Activated naive CD8-positive, alpha-beta T cell treated with anti-CD3 and anti-CD28 coated beads, Interleukin-2, amount 10 ng/mL, durations not matched to agents 7 days and 5 days (primary cell): ENCODE results near the gene RASD1. TPM values are rescaled to one million over a fixed set of nuclear protein-coding genes. Genes with fewer than 3 reads are reported as not detected.

Experiments used
- ATAC-seq: fragments of 150-1000 bp; cut with Tn5 transposase; one replicate; pipeline ENCODE4 v1.10.0; 2021; ENCODE audit warnings: low read depth, moderate library complexity
- POLR2A ChIA-PET: fragments of 350-600 bp; sonication (Branson Sonifier 250); formaldehyde crosslinking; loops from one replicate; lab custom pipeline; 2021; ENCODE audit warnings: antibody characterized with exemption; lab: Charles Lee
- DNase-seq: peaks from one replicate; pipeline ENCODE4 v3.0.0; 2021
- H3K27ac Mint-ChIP-seq: one replicate; pipeline ENCODE4 v1.8.0; 2022; ENCODE audit warnings: mild to moderate bottlenecking, mixed read lengths
- H3K27me3 Mint-ChIP-seq: one replicate; pipeline ENCODE4 v1.8.0; 2022; ENCODE audit warnings: mild to moderate bottlenecking, moderate library complexity, mixed read lengths
- H3K36me3 Mint-ChIP-seq: one replicate; pipeline ENCODE4 v1.8.0; 2021; ENCODE audit warnings: mild to moderate bottlenecking, mixed read lengths
- H3K4me1 Mint-ChIP-seq: one replicate; pipeline ENCODE4 v1.8.0; 2021; ENCODE audit warnings: mixed read lengths
- H3K4me3 Mint-ChIP-seq: one replicate; pipeline ENCODE4 v1.8.0; 2022; ENCODE audit warnings: mild to moderate bottlenecking, moderate library complexity, mixed read lengths
- H3K9me3 Mint-ChIP-seq: one replicate; pipeline ENCODE4 v1.8.0; 2021; ENCODE audit warnings: mixed read lengths
- total RNA-seq, 2 experiments: library from RNA; stranded (reverse); gene quantifications; one replicate each; pipeline ENCODE4 v1.2.3, GENCODE V29; 2021

Gene RASD1
- total RNA-seq, 2 experiments from 2014 or later = 1.3 to 2.3 TPM

DNA sequence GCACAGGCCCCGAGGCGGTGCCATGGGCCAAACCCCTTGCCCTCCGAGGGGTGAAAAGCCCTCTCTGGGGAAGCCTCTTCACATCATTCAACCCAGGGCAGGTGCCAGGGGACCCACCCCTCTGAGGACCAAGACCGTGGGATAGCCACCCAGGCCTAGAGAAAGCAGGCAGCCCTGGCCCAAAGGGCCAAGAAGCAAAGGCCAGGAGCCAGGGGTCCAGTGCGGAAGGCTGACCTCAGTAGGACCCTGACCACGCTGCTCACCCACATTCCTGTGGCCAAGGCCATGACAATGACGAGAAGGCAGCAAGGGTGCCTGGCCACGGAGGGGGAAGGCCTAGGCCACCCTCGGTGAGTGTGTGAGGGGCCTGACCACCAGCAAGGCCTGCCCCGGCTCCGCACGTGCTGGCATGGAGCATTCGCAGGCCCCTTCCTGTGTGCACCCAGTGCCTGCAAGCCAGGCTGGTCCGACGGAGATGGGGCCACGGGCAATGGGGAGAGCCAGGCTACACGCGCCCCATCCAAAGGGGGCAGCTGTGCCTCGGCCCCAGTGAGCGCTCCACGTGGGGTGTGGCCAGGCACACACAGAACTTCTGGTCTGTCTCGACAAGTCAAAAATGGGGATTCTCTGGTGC lies 24.5 kb upstream of the RASD1 start:
- Mint-ChIP-seq H3K9me3 (no peaks in the 10 kb centered on the region), H3K4me1 (no peaks in the 10 kb centered on the region), H3K27me3 (no peaks in the 10 kb centered on the region), H3K36me3 (no peaks in the 10 kb centered on the region), H3K27ac (no peak overlapping the region), H3K4me3 (no peak overlapping the region)
- ATAC-seq (no peak), DNase-seq (no peak)
- POLR2A ChIA-PET = no interaction called here

DNA sequence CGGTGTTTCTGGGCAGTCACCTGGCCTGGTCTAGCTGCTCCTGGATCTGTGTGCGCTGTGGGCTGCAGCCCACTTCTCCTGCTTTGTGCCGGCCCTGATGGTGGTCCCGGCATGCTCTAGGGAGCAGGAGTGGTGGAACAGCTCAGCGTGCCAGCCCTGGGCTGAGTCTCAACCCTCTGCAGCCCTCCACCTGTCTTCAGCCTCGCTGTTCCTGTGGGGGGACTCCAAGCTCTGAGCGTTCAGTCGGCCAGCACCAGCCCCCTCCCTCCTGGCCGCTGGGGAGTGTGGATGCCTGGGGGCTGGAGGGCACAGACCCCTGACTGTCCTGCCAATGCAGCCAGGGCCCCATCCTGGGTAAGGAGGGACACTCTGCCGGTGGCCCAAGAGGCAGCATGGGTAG lies 23.7 kb upstream of the RASD1 start:
- no peak overlapping the region for H3K4me3 Mint-ChIP-seq
- H3K4me1 Mint-ChIP-seq = no peaks in the 10 kb centered on the region
- POLR2A ChIA-PET = no interaction called here
- H3K27me3 Mint-ChIP-seq = no peaks in the 10 kb centered on the region
- no peaks in the 10 kb centered on the region for H3K36me3 Mint-ChIP-seq
- no peak overlapping the region for H3K27ac Mint-ChIP-seq
- DNase-seq = no peak
- ATAC-seq = no peak
- H3K9me3 Mint-ChIP-seq = no peaks in the 10 kb centered on the region

DNA sequence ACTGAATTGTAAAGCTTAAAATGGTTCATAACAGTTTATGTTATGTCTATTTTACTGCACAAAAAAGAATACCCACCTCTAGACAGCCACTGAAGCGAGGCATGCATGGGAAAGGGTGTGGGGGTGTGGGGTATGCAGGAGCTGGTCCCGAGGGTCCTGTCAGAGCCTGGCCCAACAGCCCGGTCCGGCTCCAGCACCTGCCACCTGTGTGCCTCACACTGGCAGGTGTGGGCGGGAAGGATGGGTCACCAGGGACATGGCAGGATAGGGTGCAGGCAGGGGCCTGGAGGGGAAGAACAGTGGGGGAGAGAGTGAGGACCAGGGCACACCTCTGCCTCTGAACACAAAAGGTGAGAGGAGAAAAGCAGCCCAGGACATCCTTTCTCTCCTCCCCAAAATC lies 22.8 kb upstream of the RASD1 start:
- Mint-ChIP-seq H3K4me1 (no peaks in the 10 kb centered on the region), H3K4me3 (no peak overlapping the region), H3K36me3 (no peaks in the 10 kb centered on the region), H3K9me3 (no peaks in the 10 kb centered on the region), H3K27ac (no peak overlapping the region), H3K27me3 (no peaks in the 10 kb centered on the region)
- no peak for DNase-seq
- no peak for ATAC-seq
- POLR2A ChIA-PET = no interaction called here

DNA sequence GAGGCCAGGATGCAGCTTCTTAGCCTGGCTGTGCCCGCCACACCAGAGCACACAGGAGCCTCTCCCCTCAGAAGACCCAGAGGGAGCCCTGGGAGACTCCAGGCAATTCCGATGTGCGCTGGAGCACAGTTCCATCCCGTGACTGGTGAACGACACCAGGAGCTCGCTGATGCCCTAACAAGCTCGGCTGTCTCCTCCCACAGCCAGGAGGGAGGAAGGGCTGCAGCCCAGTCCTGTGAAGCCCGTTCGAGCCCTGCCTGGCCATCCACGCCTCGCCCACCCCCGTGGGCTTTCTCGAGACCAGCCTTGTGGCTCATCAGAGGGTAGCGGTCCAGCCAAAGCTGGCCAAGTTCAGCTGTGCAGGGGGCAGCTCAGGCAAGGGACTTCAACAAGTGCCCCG lies 21.8 kb upstream of the RASD1 start:
- no peaks in the 10 kb centered on the region for H3K9me3 Mint-ChIP-seq

DNA sequence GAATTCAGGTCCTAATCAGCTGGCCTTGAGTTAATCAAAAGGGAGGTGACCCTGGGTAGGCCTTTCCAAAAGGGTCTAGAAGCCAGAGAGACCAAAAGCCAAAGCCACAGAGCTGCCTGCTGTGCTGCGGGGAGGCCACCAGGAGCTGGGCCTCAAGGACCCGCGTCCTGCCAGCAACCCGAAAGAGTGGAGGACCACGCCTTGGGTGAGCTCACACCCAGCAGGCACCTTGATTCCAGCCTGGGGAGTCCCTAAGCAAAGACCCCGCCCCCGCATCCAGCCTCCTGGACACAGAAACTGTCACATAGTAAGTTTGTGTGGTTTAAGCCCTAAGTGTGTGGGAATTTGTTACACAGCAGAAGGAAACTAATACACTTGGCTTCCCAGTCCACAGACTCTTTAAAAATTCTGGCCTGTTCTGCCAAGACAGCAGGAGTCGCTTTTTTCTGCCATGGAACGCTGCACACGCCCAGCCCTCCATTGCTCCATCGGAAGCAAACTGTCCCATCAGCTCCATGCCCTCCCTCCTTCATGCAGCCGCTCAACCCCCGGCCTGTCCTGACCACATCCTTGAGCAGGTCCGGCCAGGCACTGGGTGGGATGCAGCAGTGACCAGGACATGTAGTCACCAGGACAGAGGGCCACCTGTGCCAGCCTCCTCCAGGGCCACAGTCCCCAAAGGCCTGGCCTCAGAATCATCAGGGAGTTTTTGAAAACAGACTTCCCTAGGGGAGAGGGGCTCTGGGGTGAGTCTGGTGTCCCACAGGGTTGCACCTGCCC lies 20.9 kb upstream of the RASD1 start:
- H3K27ac Mint-ChIP-seq = no peak overlapping the region
- H3K36me3 Mint-ChIP-seq = no peaks in the 10 kb centered on the region
- no peak for ATAC-seq
- H3K4me1 Mint-ChIP-seq = no peaks in the 10 kb centered on the region
- no peak for DNase-seq
- no peak overlapping the region for H3K4me3 Mint-ChIP-seq
- no peaks in the 10 kb centered on the region for H3K27me3 Mint-ChIP-seq
- POLR2A ChIA-PET = no interaction called here
- no peaks in the 10 kb centered on the region for H3K9me3 Mint-ChIP-seq

More for the DNA sequence above, 21.8 kb upstream of the RASD1 start:
- DNase-seq (no peak), ATAC-seq (no peak)
- Mint-ChIP-seq H3K27me3 (no peaks in the 10 kb centered on the region), H3K36me3 (no peaks in the 10 kb centered on the region), H3K4me3 (no peak overlapping the region), H3K27ac (no peak overlapping the region), H3K4me1 (no peaks in the 10 kb centered on the region)
- POLR2A ChIA-PET = no interaction called here

DNA sequence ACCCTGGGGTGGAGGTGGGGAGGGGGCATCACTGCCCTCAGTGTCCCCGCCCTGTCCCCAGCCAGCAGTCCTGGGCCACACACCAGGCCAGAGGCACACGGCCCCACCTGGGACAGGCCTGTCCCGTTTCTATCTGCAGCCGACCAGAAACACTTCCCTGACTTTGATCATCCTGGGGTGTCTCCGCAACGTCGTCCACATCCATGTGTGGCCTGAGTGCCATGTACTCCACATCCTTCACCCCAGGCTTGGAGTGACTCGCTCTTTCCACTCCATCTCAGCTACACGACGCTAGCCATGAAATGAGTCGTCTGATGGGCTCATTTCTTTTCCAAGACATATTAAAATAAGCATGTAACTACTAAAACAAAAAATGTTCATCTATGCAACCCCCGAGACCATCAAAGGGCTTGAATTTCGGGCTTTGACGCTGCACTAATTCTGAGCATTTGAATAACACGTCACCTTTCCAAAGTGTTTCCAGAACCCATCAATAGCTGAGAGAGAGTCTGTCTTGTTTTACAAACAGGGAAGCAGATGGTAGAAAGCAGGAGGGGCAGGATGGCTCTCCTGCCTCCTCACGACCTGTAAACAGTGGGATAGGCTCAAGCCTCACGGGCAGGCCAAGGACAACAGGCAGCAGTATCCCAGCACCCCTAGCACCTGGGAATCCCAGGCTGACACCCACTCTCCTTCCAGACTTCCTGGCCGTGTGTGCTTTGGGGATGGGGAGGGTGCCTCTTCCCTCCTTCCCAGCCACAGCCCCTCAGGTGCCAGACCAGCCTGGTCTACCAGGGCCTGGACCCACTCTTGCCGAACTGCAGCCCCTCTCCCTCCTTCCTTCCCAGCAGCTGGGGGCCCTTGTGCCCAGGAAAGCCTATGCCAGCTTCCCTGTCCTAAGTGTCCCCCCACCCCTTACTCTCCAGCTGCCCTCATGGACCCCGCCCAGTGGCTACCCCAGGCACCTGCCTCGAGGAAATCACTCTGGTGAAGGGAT lies 20.0 kb upstream of the RASD1 start:
- no peak for ATAC-seq

DNA sequence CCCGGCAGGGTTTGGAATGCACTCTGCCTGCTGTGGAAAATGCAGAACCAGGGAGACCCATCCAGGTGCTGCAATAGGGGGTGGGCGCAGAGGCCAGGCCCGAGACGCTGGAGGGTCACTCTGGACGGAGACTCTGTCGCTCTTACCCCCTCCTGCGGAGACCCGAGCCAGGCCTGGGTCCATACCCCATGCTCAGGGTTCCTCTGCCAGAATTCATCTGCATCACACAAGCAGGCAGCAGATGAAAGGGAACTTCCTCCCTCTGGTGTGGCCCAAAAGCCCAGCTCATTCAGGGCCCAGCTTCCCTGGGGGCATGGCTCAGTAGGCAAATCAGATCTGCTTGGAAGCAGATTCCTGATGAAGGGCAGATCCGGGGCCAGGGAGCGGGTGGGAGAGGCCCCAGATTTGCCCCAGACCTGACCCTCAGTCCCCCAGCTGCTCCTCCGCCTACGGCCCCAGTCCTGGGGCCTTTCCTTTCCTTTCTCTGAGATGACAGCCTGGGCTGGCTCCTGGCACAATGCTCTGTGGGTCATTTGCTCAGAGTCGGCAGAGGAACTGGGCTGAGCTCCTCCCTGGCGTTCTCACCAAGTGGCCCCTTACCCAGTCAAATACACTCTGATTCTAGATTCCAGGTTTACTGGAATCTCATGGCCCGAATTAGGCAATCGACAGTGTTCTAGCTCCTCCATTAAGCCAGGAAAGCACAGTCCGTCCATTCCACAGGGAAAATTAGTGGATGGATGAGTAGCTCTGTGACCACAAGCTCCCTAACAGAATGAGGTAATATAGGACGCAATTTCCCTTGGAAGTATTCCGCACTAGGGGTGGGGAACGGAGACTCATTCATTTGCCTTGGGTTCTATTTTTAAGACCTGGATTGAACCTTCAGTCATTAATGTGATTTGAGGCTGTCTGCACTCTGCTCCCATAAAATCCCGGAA lies 19.1 kb upstream of the RASD1 start:
- Mint-ChIP-seq H3K4me3 (no peak overlapping the region), H3K36me3 (no peaks in the 10 kb centered on the region), H3K27me3 (no peaks in the 10 kb centered on the region), H3K4me1 (peaks cover 4% of the 10 kb centered on the region), H3K27ac (no peak overlapping the region), H3K9me3 (no peaks in the 10 kb centered on the region)
- DNase-seq (no peak), ATAC-seq (no peak)
- POLR2A ChIA-PET = no interaction called here

More for the DNA sequence above, 20.0 kb upstream of the RASD1 start:
- DNase-seq = no peak
- no peaks in the 10 kb centered on the region for H3K27me3 Mint-ChIP-seq
- POLR2A ChIA-PET = no interaction called here
- H3K9me3 Mint-ChIP-seq = no peaks in the 10 kb centered on the region
- no peak overlapping the region for H3K4me3 Mint-ChIP-seq
- H3K4me1 Mint-ChIP-seq = no peaks in the 10 kb centered on the region
- no peak overlapping the region for H3K27ac Mint-ChIP-seq
- no peaks in the 10 kb centered on the region for H3K36me3 Mint-ChIP-seq

DNA sequence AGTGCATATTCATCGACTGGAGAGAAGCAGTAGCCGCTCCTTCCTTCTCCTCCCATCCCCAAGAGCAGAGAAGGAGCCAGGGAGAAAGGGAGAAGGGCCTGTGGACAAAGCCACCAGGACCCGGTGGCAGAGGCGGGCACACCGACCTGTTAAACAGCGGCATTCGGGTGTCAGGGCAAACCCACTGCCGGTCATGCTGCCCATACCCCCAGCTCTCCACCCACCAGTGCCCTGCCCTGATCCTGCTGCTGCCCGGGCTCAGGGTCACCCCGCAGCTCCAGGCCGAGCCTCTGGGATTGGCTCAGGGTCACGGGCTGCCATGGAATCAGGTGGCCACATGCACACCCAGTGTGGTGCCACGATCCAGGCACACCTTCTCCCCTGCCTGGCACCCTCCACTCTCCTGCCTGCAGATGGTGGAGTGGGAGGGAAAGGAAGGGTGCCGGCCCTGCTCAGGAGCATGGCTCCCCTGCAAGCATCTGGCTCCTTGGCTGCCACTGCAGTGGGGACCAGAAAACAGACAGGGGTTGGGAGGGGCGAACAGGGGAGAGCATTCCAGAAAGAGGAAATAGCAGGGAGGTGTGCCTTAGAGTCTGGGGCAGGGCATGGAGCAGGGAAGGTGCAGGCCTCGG lies 18.3 kb upstream of the RASD1 start:
- DNase-seq (no peak), ATAC-seq (no peak)
- Mint-ChIP-seq H3K27me3 (no peaks in the 10 kb centered on the region), H3K9me3 (no peaks in the 10 kb centered on the region), H3K4me3 (no peak overlapping the region), H3K4me1 (peaks cover 4% of the 10 kb centered on the region), H3K27ac (no peak overlapping the region), H3K36me3 (no peaks in the 10 kb centered on the region)
- POLR2A ChIA-PET = no interaction called here

DNA sequence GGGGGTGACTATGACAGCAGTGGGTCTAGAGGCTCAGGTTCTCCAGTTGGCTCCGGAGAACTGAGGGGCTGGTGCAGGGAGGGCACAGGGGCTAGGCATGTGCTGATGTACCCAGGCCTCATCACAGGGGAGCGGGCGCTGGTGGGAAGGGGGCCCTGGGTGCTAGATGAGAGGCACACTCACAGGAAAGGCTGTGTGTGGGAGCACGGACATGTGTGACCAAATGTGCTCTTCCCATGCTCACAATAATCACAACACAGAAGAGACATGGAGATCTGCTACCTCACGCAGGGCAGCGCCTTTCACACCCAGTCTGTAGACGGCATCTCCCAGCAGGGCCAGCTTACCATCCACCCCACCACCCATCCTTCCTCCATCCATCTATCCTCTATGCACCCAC lies 17.4 kb upstream of the RASD1 start:
- Mint-ChIP-seq H3K27me3 (no peaks in the 10 kb centered on the region), H3K4me3 (no peak overlapping the region), H3K27ac (no peak overlapping the region), H3K36me3 (no peaks in the 10 kb centered on the region), H3K4me1 (peaks cover 4% of the 10 kb centered on the region), H3K9me3 (no peaks in the 10 kb centered on the region)
- no peak for DNase-seq
- ATAC-seq = no peak
- POLR2A ChIA-PET = no interaction called here

DNA sequence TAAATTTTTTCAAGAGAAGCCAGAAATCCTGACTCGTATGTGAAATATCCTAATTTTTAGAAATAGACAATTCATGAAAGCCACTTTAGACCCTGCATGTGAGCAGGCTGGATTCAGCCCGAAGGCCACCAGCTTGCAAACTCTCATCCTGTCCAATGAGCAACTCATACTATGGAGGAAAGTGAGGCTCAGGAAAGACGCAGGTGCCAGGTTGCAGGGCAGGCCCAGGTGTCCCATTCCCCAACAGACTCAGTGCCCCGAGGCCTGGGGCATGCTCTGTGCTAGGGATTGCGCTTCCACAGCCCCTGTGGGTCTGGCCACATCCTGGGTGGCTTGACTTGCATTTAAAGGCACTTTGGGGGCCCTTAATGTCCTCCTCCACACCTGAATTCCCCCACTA lies 16.7 kb upstream of the RASD1 start:
- POLR2A ChIA-PET = no interaction called here
- H3K27me3 Mint-ChIP-seq = no peaks in the 10 kb centered on the region
- H3K9me3 Mint-ChIP-seq = no peaks in the 10 kb centered on the region
- H3K4me3 Mint-ChIP-seq = no peak overlapping the region
- DNase-seq = no peak
- H3K27ac Mint-ChIP-seq = no peak overlapping the region
- no peaks in the 10 kb centered on the region for H3K36me3 Mint-ChIP-seq
- no peak for ATAC-seq
- H3K4me1 Mint-ChIP-seq = peaks cover 4% of the 10 kb centered on the region

DNA sequence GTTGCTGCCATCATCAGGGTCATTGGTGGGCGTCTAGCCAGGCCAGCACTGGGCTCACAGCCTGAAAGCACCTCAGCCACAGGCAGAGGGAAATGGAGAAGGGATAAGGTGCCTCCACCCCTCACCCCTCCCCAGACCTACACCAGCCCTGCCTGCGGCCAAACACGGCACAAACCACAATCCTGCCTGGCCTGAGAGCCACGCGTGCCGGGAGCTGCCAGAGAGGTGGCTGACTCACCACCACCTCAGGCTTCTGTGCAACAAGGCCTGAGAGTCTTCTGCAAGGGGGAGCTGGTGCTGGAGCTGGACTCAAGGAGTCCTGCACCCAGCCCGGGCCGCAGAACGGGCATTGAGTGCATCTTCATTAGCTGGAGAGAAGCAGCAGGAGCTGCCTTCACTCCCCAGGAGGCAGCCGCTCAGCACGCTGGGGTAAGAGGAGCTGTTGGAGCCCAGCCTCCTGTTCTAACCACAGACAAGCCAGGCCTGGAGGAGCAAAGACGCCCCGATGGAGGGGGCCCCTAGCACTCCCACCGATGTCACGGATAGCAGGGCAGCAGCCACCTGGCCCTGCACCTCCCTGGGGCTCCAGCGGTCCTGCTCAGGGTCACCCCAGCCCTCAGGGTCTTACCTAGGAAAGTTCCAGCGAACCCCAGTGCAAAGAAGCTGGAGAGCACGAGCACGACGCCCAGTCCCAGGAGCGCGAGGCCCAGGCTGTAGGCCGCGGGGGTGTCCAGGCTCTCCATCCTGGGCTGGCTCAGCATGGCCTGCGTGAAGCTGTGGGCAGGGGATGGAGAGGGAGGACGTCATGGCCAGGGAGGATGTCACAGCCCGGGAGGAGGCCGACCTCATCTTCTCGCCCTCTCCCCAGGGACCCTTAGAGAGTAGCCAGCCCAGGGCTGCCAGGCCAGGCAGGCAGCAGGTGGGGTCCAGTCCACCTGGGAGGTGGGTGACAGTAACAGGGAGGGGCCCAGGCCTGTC lies 16.0 kb upstream of the RASD1 start:
- ATAC-seq = no peak

More for the DNA sequence above, 16.0 kb upstream of the RASD1 start:
- no peak overlapping the region for H3K27ac Mint-ChIP-seq
- no peaks in the 10 kb centered on the region for H3K36me3 Mint-ChIP-seq
- no peak overlapping the region for H3K4me3 Mint-ChIP-seq
- peaks cover 4% of the 10 kb centered on the region for H3K4me1 Mint-ChIP-seq
- DNase-seq = no peak
- H3K27me3 Mint-ChIP-seq = no peaks in the 10 kb centered on the region
- POLR2A ChIA-PET = no interaction called here
- H3K9me3 Mint-ChIP-seq = no peaks in the 10 kb centered on the region
